Lower leg skin (tissue), 3 donors: ENCODE measurements around the gene CLTRN.

Experiments used
- POLR2A ChIP-seq, 2 donors: fragments of 450-650 bp; IDR thresholded peaks; one replicate each; pipeline ENCODE4 v1.6.1; 2016 to 2017; ENCODE audit warnings: antibody characterized with exemption in 2 of 2, mild to moderate bottlenecking in 1 of 2, moderate library complexity in 1 of 2
- TF ChIP-seq, protein P1 (sequence below), 3 donors: fragments of 450-650 bp; IDR thresholded peaks; one replicate each; pipeline ENCODE4 v1.5.1; 2016; ENCODE audit warnings: antibody characterized with exemption in 3 of 3, mild to moderate bottlenecking in 3 of 3, moderate library complexity in 2 of 3

DNA sequence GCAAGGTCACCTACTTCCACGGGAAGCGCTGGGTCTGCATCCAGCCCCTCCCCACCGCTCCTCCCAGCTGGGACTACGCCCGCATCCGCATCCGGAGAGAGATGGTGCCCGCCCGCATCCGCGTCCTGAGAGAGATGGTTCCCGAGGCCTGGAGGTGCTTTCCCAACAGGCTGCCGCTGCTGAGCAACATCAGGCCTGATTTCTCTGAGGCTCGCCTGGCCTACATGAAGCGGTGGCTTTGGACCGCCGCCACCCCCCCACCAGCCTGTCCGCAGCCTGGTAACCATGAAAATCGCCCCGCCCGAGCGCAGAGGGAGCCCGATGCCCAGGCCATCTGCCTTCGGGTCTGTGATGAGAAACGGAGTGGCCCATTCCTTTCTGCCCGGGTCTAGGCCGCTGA lies 18.1 kb downstream of the CLTRN start:
- TF ChIP-seq, protein P1, sequence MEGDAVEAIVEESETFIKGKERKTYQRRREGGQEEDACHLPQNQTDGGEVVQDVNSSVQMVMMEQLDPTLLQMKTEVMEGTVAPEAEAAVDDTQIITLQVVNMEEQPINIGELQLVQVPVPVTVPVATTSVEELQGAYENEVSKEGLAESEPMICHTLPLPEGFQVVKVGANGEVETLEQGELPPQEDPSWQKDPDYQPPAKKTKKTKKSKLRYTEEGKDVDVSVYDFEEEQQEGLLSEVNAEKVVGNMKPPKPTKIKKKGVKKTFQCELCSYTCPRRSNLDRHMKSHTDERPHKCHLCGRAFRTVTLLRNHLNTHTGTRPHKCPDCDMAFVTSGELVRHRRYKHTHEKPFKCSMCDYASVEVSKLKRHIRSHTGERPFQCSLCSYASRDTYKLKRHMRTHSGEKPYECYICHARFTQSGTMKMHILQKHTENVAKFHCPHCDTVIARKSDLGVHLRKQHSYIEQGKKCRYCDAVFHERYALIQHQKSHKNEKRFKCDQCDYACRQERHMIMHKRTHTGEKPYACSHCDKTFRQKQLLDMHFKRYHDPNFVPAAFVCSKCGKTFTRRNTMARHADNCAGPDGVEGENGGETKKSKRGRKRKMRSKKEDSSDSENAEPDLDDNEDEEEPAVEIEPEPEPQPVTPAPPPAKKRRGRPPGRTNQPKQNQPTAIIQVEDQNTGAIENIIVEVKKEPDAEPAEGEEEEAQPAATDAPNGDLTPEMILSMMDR (IDR thresholded peaks at IDR 0.05), result no peak
- no peak for TF ChIP-seq POLR2A (IDR thresholded peaks at IDR 0.05)
